ENCODE results near the gene LRATD1.

DNA sequence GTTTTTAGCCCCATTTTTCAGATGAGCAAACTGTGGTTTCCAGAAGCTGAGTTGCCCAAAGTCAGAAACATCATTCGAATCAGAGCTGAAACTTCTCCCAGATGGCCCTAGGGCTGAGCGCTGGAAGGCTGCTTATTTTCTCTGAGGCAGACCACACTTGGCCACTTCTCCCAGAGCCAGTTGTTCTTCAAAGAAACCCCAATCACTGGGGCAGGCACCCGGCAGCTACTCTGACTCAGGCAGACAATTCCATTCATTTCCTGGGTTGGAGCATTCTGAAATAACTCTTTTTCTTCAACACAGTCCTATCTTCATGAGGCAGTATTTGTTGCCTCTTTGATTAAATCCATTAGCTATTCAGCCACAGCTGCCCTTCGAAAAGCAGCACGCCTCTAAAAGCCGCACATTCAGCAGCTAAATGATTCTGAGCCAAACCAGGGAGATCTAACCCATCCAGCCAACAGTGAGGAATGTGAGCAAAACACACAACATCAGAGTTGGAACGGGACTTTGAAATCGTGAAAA lies 40.9 kb downstream of the LRATD1 start:
- TF ChIP-seq, protein P1, sequence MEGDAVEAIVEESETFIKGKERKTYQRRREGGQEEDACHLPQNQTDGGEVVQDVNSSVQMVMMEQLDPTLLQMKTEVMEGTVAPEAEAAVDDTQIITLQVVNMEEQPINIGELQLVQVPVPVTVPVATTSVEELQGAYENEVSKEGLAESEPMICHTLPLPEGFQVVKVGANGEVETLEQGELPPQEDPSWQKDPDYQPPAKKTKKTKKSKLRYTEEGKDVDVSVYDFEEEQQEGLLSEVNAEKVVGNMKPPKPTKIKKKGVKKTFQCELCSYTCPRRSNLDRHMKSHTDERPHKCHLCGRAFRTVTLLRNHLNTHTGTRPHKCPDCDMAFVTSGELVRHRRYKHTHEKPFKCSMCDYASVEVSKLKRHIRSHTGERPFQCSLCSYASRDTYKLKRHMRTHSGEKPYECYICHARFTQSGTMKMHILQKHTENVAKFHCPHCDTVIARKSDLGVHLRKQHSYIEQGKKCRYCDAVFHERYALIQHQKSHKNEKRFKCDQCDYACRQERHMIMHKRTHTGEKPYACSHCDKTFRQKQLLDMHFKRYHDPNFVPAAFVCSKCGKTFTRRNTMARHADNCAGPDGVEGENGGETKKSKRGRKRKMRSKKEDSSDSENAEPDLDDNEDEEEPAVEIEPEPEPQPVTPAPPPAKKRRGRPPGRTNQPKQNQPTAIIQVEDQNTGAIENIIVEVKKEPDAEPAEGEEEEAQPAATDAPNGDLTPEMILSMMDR (IDR thresholded peaks at IDR 0.05) = no peak
- TF ChIP-seq POLR2A (IDR thresholded peaks at IDR 0.05) = no peak
